HG02610 (cell line): Measurements from ENCODE around the gene INTS11.
"Not testable (repeated sequence)": the region's sequence is repeated elsewhere in the genome, so short reads cannot be mapped to it uniquely, and the experiment has no call there.

ENCODE experiments used
- ATAC-seq: cut with Tn5 transposase; IDR thresholded peaks from one replicate; pipeline ENCODE4 v1.9.1; 2021; ENCODE audit warnings: mild to moderate bottlenecking, moderate library complexity; ENCODE audit not compliant: unreplicated experiment

Gene INTS11

GRCh38 chr1:1324524-1325287, at the start of gene INTS11, which contains the start of gene CPTP:
Gene INTS11 (minus strand): TSS chr1:1324660. CDS start chr1:1324608, 52 bp downstream.
Gene CPTP (plus strand): TSS chr1:1324802. CDS start chr1:1326911, 2,109 bp downstream.
- peak; percentile 69 for ATAC-seq

- ATAC-seq = no peak
These were observed 49.5 kb upstream of the INTS11 start for GRCh38 chr1:1373815-1374588.

GRCh38 chr1:1373051-1373814, 48.8 kb upstream of the INTS11 start:
- ATAC-seq = no peak

- no peak for ATAC-seq
These were observed 47.6 kb upstream of the INTS11 start for GRCh38 chr1:1371746-1372711.

GRCh38 chr1:1371364-1371745, 46.9 kb upstream of the INTS11 start:
- ATAC-seq = no peak

- no peak for ATAC-seq
These were observed 46.4 kb upstream of the INTS11 start for GRCh38 chr1:1370771-1371300.

GRCh38 chr1:1370094-1370493, 45.6 kb upstream of the INTS11 start:
- ATAC-seq = not testable (repeated sequence)

- no peak for ATAC-seq
These were observed 42.9 kb upstream of the INTS11 start for GRCh38 chr1:1367315-1367714.

GRCh38 chr1:1366699-1367066, 42.2 kb upstream of the INTS11 start:
- no peak for ATAC-seq

- no peak for ATAC-seq
These were observed 41.6 kb upstream of the INTS11 start for GRCh38 chr1:1365875-1366698.

GRCh38 chr1:1364266-1364665, 39.8 kb upstream of the INTS11 start:
- no peak for ATAC-seq

- no peak for ATAC-seq
These were observed 37.5 kb upstream of the INTS11 start for GRCh38 chr1:1361982-1362423.

- no peak for ATAC-seq
These were observed 36.9 kb upstream of the INTS11 start for GRCh38 chr1:1361233-1361981.

- no peak for ATAC-seq
These were observed 36.2 kb upstream of the INTS11 start for GRCh38 chr1:1360506-1361169.

- ATAC-seq = no peak
These were observed 35.4 kb upstream of the INTS11 start for GRCh38 chr1:1359664-1360468.

GRCh38 chr1:1359308-1359663, 34.8 kb upstream of the INTS11 start:
- no peak for ATAC-seq
